ENCODE data around the gene C10orf90.

The C10orf90 gene

DNA sequence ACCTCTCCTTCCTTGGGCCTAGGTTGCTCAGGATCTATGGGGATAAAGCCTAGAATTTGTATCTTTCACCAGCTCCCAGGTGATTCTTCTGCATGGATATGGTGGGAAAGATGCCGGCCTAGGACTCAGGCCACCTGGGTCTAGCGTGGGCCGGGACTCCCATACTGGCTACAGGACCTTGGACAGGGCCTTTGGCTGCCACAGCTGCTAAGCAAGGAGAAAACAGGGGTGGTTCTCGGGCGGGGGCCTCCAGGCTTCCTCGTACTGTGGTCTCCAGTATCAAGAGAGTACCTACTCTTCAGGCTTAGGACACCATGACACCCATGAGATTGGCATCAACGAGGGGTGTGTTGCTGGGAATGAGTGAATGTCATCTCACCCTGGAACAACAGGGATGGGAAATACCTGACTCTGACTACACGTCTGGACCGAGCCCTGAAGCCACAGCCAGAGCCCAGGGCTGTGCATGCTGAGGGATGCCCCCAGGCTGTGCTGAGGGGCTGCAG lies 161.9 kb downstream of the C10orf90 start:
- H3K27ac ChIP-seq (ENCODE audit: poor library complexity, severe bottlenecking), result no peak overlapping the region
- TF ChIP-seq, protein P1, sequence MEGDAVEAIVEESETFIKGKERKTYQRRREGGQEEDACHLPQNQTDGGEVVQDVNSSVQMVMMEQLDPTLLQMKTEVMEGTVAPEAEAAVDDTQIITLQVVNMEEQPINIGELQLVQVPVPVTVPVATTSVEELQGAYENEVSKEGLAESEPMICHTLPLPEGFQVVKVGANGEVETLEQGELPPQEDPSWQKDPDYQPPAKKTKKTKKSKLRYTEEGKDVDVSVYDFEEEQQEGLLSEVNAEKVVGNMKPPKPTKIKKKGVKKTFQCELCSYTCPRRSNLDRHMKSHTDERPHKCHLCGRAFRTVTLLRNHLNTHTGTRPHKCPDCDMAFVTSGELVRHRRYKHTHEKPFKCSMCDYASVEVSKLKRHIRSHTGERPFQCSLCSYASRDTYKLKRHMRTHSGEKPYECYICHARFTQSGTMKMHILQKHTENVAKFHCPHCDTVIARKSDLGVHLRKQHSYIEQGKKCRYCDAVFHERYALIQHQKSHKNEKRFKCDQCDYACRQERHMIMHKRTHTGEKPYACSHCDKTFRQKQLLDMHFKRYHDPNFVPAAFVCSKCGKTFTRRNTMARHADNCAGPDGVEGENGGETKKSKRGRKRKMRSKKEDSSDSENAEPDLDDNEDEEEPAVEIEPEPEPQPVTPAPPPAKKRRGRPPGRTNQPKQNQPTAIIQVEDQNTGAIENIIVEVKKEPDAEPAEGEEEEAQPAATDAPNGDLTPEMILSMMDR (IDR thresholded peaks at IDR 0.05; ENCODE audit: poor library complexity, severe bottlenecking), result no peak
- ATAC-seq (ENCODE audit: low read depth), result no peak
- DNase-seq (ENCODE audit: low spot score), result no peak
- H3K27me3 ChIP-seq (ENCODE audit: insufficient read depth, poor library complexity, severe bottlenecking), result no peaks in the 10 kb centered on the region
- H3K36me3 ChIP-seq (ENCODE audit: low read depth), result no peaks in the 10 kb centered on the region
- H3K4me1 ChIP-seq (ENCODE audit: insufficient read depth, poor library complexity, severe bottlenecking), result no peaks in the 10 kb centered on the region
- H3K4me3 ChIP-seq (ENCODE audit: severe bottlenecking), result no peak overlapping the region
- no peaks in the 10 kb centered on the region for H3K9me3 ChIP-seq (ENCODE audit: severe bottlenecking)

DNA sequence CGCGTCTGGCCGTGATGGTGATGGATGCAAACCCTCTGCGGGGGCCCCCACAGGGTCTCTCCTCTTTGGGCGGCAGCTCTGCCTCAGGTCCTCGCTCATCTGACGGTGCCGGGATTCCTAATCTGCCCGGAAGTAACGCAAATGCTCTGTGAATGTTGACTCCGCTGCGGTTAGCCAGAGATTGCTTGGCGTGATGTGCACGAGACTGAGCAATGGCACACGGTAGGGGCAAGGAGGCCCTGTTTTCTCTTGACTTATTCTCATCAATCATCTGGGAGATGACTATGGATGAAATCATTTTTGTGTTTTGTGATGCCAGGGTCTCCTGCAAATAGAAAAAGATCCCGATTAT lies 165.8 kb downstream of the C10orf90 start:
- DNase-seq (ENCODE audit: low spot score), result no peak
- no peak for ATAC-seq (ENCODE audit: low read depth)

DNA sequence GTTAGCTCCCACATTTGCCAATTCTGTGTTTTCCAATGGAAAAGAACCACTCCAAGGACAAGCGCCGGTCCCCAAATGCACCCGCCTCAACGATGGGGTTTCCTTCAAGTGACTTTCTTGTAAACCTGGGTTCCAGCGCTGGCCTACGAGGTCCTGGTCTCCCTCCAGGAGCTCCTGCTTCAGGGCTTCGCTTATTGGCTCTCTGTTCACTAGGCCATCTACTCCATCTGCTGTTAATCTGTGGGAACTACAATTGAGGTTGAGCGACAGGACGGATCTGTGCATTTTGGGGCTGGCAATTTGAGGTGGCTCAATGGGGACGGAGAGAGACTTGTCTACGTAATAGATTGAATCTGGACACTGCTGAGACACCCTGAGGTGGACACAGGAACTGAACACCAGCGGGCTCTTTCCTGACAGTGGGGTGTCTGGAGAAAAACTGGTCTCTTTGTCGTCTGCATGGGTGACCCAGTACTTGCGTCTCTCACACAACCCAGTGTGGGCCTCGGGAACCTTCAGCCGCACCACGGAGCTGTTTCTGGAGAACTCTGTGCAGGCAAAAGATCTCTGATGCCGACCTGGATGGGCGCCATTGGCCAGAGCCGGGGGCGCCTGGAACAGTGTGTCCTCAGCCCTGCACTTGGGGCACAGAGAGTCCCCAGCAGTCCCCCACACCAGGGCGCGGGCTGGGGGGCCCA lies 166.3 kb downstream of the C10orf90 start:
- Histone ChIP-seq H3K4me3 (ENCODE audit: severe bottlenecking) (no peak overlapping the region), H3K9me3 (ENCODE audit: severe bottlenecking) (no peaks in the 10 kb centered on the region), H3K4me1 (ENCODE audit: insufficient read depth, poor library complexity, severe bottlenecking) (no peaks in the 10 kb centered on the region), H3K36me3 (ENCODE audit: low read depth) (no peaks in the 10 kb centered on the region), H3K27me3 (ENCODE audit: insufficient read depth, poor library complexity, severe bottlenecking) (no peaks in the 10 kb centered on the region), H3K27ac (ENCODE audit: poor library complexity, severe bottlenecking) (no peak overlapping the region)
- TF ChIP-seq, protein P1 (IDR thresholded peaks at IDR 0.05; ENCODE audit: poor library complexity, severe bottlenecking), result peak; percentile 70
- DNase-seq (ENCODE audit: low spot score) (no peak), ATAC-seq (ENCODE audit: low read depth) (peak; percentile 68)

More for the DNA sequence above, 165.8 kb downstream of the C10orf90 start:
- TF ChIP-seq, protein P1 (IDR thresholded peaks at IDR 0.05; ENCODE audit: poor library complexity, severe bottlenecking), result no peak
- Histone ChIP-seq H3K27me3 (ENCODE audit: insufficient read depth, poor library complexity, severe bottlenecking) (no peaks in the 10 kb centered on the region), H3K36me3 (ENCODE audit: low read depth) (no peaks in the 10 kb centered on the region), H3K9me3 (ENCODE audit: severe bottlenecking) (no peaks in the 10 kb centered on the region), H3K4me1 (ENCODE audit: insufficient read depth, poor library complexity, severe bottlenecking) (no peaks in the 10 kb centered on the region), H3K4me3 (ENCODE audit: severe bottlenecking) (no peak overlapping the region), H3K27ac (ENCODE audit: poor library complexity, severe bottlenecking) (no peak overlapping the region)

DNA sequence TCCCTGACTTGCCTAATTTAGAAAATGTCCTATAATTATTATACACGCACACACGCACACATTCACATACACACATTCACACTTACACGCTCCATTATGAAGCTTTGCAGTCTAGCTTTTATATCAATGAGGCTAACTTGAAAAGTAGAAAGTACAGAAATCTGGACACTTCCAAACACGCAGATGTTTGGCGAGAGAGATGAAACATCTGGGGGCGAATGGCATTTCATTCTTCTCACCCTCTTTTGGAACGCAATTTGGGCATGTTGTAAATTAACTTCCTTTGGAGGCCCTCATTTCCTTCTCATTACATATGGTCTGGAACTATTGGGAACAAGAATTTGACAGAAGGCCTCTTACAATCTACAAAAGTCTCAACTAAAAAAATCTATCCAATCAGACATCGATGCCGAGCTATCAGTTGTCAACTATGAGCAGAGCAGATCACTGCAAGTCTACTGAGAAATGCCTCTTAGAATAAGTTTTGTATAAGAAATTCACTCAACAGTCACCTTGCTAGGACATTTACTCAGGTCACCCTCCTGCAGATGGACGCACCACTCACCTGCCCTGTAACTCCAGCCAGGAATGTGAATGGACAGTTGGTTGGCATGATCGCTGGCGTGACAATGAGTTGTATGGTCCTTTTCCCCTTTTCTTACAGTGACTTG lies 167.0 kb downstream of the C10orf90 start:
- DNase-seq (ENCODE audit: low spot score) (no peak), ATAC-seq (ENCODE audit: low read depth) (no peak)
- no peak overlapping the region for H3K4me3 ChIP-seq (ENCODE audit: severe bottlenecking)
- H3K36me3 ChIP-seq (ENCODE audit: low read depth), result no peaks in the 10 kb centered on the region
- no peak overlapping the region for H3K27ac ChIP-seq (ENCODE audit: poor library complexity, severe bottlenecking)
- no peaks in the 10 kb centered on the region for H3K27me3 ChIP-seq (ENCODE audit: insufficient read depth, poor library complexity, severe bottlenecking)
- TF ChIP-seq, protein P1 (IDR thresholded peaks at IDR 0.05; ENCODE audit: poor library complexity, severe bottlenecking), result no peak
- no peaks in the 10 kb centered on the region for H3K9me3 ChIP-seq (ENCODE audit: severe bottlenecking)
- no peaks in the 10 kb centered on the region for H3K4me1 ChIP-seq (ENCODE audit: insufficient read depth, poor library complexity, severe bottlenecking)

DNA sequence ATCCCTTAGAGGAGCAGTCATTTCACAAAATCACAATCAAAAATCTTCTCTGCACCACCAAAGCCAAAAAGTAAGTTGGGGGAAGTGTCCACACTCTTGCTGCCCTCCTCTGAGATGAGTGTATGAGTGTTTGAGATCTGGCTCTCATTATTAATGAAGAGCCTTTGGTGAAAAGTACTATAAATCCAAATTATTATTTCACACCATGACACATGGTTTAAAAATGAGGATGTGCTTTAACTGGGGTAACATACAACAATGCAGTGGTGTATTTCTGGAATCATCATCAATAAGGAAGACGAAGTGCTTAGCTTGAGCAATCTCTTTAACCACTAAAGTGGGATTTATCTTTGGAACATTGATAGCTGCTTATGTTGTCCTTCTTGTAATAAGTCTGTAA lies 168.1 kb downstream of the C10orf90 start:
- Histone ChIP-seq H3K36me3 (ENCODE audit: low read depth) (no peaks in the 10 kb centered on the region), H3K27ac (ENCODE audit: poor library complexity, severe bottlenecking) (no peak overlapping the region), H3K9me3 (ENCODE audit: severe bottlenecking) (no peaks in the 10 kb centered on the region), H3K4me3 (ENCODE audit: severe bottlenecking) (no peak overlapping the region), H3K4me1 (ENCODE audit: insufficient read depth, poor library complexity, severe bottlenecking) (no peaks in the 10 kb centered on the region), H3K27me3 (ENCODE audit: insufficient read depth, poor library complexity, severe bottlenecking) (no peaks in the 10 kb centered on the region)
- ATAC-seq (ENCODE audit: low read depth) (no peak), DNase-seq (ENCODE audit: low spot score) (no peak)
- TF ChIP-seq, protein P1 (IDR thresholded peaks at IDR 0.05; ENCODE audit: poor library complexity, severe bottlenecking), result no peak

Measured in RWPE2 (cell line).